GM12878 (cell line): ENCODE data around the gene SPRY1. TPM values are rescaled to one million over a fixed set of nuclear protein-coding genes. Genes with fewer than 3 reads are reported as not detected.

ENCODE experiments used
- ATF2 ChIP-seq: IDR thresholded peaks from 2 replicates; pipeline ENCODE4 v1.6.1; 2012; ENCODE audit warnings: low read length, inconsistent platforms
- BMI1 ChIP-seq: fragments of 450-650 bp; IDR thresholded peaks from 2 replicates; pipeline ENCODE4 v1.6.1; 2016; ENCODE audit warnings: mild to moderate bottlenecking, moderate library complexity, borderline replicate concordance
- ETV6 ChIP-seq, 2 experiments: fragments of 450-650 bp in 1 of 2; IDR thresholded peaks in 1 of 2; conservative IDR thresholded peaks in 1 of 2; 2 replicates each; pipeline ENCODE4 v1.6.1; 2014; ENCODE audit warnings: antibody characterized with exemption in 1 of 2, borderline replicate concordance in 1 of 2, low read depth in 1 of 2, mild to moderate bottlenecking in 1 of 2, moderate library complexity in 1 of 2
- NRF1 ChIP-seq: conservative IDR thresholded peaks from 2 replicates; pipeline ENCODE4 v1.6.1; 2011; ENCODE audit warnings: mild to moderate bottlenecking, low read depth, low read length, improper control_type of control experiment
- PAX8 ChIP-seq: fragments of 450-650 bp; IDR thresholded peaks from 2 replicates; pipeline ENCODE4 v1.6.1; 2017; ENCODE audit warnings: mild to moderate bottlenecking, moderate library complexity
- STAT1 ChIP-seq: fragments of 450-650 bp; conservative IDR thresholded peaks from 2 replicates; pipeline ENCODE4 v1.6.1; 2014; ENCODE audit warnings: antibody characterized with exemption, mild to moderate bottlenecking
- SUZ12 ChIP-seq: fragments of 200-600 bp; sonication (generic); IDR thresholded peaks from one replicate; pipeline ENCODE4 v1.6.1; 2018; ENCODE audit warnings: antibody characterized with exemption, mild to moderate bottlenecking; ENCODE audit not compliant: unreplicated experiment
- YY1 ChIP-seq: IDR thresholded peaks from 2 replicates; pipeline ENCODE4 v1.6.1; 2011; ENCODE audit warnings: low read depth, mild to moderate bottlenecking, low read length
- ZBTB4 ChIP-seq: fragments of 450-650 bp; formaldehyde crosslinking; IDR thresholded peaks from 2 replicates; pipeline ENCODE4 v1.4.0; 2022; ENCODE audit warnings: mild to moderate bottlenecking, moderate library complexity
- polyA plus RNA-seq, 11 experiments: library from polyadenylated mRNA; depleted of rRNA in 4 of 11; unstranded in 6 of 11; stranded (reverse) in 5 of 11; fragments of >200 nt; fragmentation: Nextera tagmentation in 4 of 11; fragmentation: Illumina TruSeq in 1 of 11; extraction: Ambion mirVana in 4 of 11; extraction: Trizol in 1 of 11; gene quantifications; 1 replicate in 1 of 11; 2 replicates in 10 of 11; pipeline versions ENCODE4 v1.2.1 to v1.2.3, GENCODE V29; 2011 to 2016; ENCODE audit warnings: inconsistent platforms in 2 of 11, missing spikeins in 2 of 11, low read depth in 1 of 11
- total RNA-seq, 4 experiments: library from RNA; depleted of rRNA in 3 of 4; stranded (reverse); fragments of >200 nt in 3 of 4; fragmentation: Illumina TruSeq in 1 of 4; extraction: Trizol in 1 of 4; gene quantifications; 2 replicates each; pipeline versions ENCODE4 v1.2.1 to v1.2.3, GENCODE V29; 2013 to 2021

SPRY1 gene
- total and polyA plus RNA-seq, 10 of the 15 experiments (the other 5 are each of a cell fraction or from before 2014, with no cell fraction given), result 0.05 to 5.7 (median 0.23) TPM; not detected in 2

GRCh38 chr4:123449780-123450179 lies 53.2 kb downstream of the SPRY1 start (continued):
- no peak for TF ChIP-seq ZBTB4 (CRISPR knock-in tag)
- TF ChIP-seq BMI1, result no peak
- TF ChIP-seq ATF2, result peak; percentile 72
- no peak for TF ChIP-seq PAX8
- no peak for TF ChIP-seq NRF1
- TF ChIP-seq SUZ12, result no peak
- TF ChIP-seq ETV6 (conservative IDR thresholded peaks at IDR 0.05 in 1 of 2, IDR thresholded peaks at IDR 0.05 in 1 of 2; ENCODE audit: borderline replicate concordance in 1 of 2, low read depth in 1 of 2), result peak in 1 of 2 experiments; percentile 55; a peak in 1 of 4 replicates
- no peak for TF ChIP-seq STAT1
- no peak for TF ChIP-seq YY1
- TF ChIP-seq, all 136 proteins: peak for 22
